Measurements from ENCODE around the gene BAIAP2L1.

BAIAP2L1 gene

GRCh38 chr7:98252425-98253054 is 148.3 kb downstream of the BAIAP2L1 start:
- TF ChIP-seq ZNF274 (IDR thresholded peaks at IDR 0.05; ENCODE audit: low read depth, low read length) = no peak
- H3K4me3 ChIP-seq (ENCODE audit: low read length) = peak overlapping the region; percentile 93

DNA sequence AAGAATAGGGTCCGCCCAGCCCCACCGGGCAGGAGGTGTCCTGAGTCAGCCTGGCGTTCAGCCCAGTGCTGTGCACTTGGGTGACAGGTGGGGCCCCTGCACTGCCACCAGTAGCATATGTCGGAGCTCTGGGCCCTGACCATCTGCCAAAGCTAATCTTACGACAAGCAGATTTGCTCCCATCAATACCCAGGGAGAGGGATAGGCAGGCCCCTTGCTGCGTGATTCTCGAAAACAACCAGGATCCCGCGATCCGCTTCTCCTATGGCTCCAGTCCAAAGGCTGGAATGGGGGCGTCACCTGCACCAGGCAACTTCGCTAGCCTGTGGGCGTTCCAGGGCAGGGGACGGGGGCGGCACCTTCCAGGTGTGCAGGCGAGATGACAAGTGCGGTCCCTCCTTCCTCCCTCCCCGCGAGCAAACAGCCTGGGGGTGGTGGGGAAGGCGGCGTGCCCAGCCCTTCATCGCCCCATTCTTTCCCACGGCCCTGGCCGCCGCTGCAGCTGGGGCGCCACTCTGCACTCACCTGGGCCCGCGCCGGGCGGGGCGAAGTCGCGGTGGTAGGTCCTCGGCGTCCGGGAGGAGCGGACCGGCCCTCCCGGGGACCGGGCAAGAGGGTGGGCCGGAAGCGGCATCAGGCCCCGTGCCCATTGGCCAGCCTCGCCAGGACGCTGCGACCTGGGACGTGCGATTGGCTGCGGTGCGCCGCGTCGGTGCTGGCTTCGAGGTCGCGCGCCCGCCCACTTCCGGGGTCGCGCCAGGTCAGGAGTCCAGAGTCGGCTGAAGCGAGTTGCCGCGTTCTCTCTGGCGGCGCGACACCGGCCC is 149.1 kb downstream of the BAIAP2L1 start, which contains the start of gene TECPR1:
TECPR1 (minus strand) TSS at position 632 of the 824 bp plus-strand sequence. CDS start 6,086 bp downstream, outside the sequence.
- TF ChIP-seq ZNF274 (IDR thresholded peaks at IDR 0.05; ENCODE audit: low read depth, low read length) = no peak
- H3K4me3 ChIP-seq (ENCODE audit: low read length) = peak within 1 kb of the TSS; percentile 93

DNA sequence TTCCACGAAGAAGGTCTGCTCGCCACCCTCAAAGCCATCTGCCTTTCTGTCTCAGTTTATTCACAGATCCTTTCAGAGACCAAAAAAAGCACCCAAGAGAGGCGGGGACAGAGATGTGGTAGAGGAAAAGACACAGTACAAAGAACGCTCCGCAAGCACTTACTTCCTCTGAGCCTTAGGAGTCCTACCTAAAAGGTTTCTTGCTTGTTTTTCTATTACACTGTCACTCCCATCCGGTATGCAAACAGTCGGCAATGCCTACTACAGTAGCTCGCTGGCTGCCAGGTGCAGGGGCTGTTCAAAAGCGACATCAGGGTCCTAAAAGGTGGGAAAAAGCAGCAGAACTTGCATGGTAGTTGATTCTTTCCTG is 149.7 kb downstream of the BAIAP2L1 start:
- TF ChIP-seq ZNF274 (IDR thresholded peaks at IDR 0.05; ENCODE audit: low read depth, low read length) = no peak
- peak overlapping the region; percentile 93 for H3K4me3 ChIP-seq (ENCODE audit: low read length)

- TF ChIP-seq ZNF274 (IDR thresholded peaks at IDR 0.05; ENCODE audit: low read depth, low read length) = no peak
- H3K4me3 ChIP-seq (ENCODE audit: low read length) = peak overlapping the region; percentile 93; the same call in 1 of the 2 replicates
These were observed 150.1 kb downstream of the BAIAP2L1 start for GRCh38 chr7:98250789-98251188.

DNA sequence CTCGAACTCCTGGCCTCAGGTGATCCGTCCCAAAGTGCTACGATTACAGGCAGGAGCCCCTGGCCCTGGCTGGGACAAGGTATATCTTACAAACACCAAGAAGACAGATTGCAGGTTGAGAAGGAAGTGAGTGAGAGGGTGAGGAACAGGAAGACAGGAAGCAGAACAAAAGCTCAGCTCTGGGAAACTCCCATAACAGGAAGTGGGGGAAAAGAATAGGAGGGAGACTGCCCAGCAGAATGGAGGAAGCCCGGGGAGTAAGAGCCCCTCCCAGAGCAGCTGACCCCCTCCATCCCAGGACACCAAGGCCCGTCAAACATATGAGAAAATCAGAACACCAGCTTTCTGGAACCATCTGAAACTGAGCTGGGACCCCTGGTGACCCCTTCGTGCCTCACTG is 151.8 kb downstream of the BAIAP2L1 start:
- no peak overlapping the region for H3K4me3 ChIP-seq (ENCODE audit: low read length)
- TF ChIP-seq ZNF274 (IDR thresholded peaks at IDR 0.05; ENCODE audit: low read depth, low read length) = no peak

DNA sequence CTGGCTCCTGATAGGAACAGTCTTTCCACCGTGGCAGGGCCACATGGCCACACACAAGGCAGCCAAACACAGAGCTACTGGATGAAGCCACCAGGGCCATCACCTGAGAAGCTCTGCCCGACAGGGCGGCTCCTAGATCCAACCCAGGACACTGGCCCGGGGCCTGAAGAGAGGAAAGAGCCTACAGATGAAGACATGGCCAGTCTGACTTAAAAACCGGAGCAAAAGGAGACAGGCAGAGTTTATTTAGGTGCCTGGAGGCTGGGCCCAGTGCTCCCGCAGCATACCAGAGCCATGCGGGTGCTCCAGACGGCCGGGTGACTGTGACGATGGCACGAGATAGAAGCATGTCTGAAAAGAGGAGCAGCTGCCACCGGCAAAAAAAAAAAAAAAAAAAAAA is 152.7 kb downstream of the BAIAP2L1 start:
- no peak overlapping the region for H3K4me3 ChIP-seq (ENCODE audit: low read length)
- no peak for TF ChIP-seq ZNF274 (IDR thresholded peaks at IDR 0.05; ENCODE audit: low read depth, low read length)

DNA sequence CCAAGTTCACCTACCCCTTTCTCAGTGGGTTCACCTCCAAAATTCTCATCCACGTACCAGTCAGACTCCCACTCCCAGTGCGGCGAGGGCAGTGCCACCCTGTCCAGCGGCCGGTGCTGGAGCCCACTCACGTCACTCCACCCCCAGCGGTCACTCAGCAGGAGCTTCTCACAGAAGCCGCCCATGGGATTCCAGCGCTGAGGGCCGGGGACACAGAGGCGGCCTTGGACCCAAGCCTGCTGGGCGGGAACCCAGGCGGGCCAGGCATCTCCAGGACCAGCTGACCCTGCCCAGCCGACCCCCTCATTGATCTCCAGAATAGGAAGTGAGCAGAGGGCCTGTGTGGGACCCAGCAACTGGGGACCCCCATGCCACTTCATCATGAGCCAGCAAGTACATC is 156.0 kb downstream of the BAIAP2L1 start:
- no peak overlapping the region for H3K4me3 ChIP-seq (ENCODE audit: low read length)
- TF ChIP-seq ZNF274 (IDR thresholded peaks at IDR 0.05; ENCODE audit: low read depth, low read length) = no peak

GRCh38 chr7:98242934-98243333 is 158.0 kb downstream of the BAIAP2L1 start:
- no peak overlapping the region for H3K4me3 ChIP-seq (ENCODE audit: low read length)
- no peak for TF ChIP-seq ZNF274 (IDR thresholded peaks at IDR 0.05; ENCODE audit: low read depth, low read length)

DNA sequence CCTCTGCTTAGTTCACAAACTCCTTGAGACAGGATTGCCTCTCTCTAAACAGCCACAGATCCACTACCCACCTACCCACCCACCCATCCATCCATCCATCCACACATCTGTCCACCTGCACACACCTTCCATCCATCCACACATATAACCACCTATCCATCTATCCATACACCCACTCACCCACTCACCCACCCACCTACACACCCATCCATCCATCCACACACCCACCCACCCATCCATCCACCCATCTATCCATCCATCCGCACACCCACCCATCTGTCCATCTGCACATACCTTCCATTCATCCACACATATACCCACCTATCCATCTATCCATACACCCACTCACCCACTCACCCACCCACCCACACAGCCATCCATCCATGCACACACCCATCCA is 158.5 kb downstream of the BAIAP2L1 start:
- H3K4me3 ChIP-seq (ENCODE audit: low read length) = no peak overlapping the region
- TF ChIP-seq ZNF274 (IDR thresholded peaks at IDR 0.05; ENCODE audit: low read depth, low read length) = no peak

- no peak for TF ChIP-seq ZNF274 (IDR thresholded peaks at IDR 0.05; ENCODE audit: low read depth, low read length)
- no peak overlapping the region for H3K4me3 ChIP-seq (ENCODE audit: low read length)
These were observed 159.1 kb downstream of the BAIAP2L1 start for GRCh38 chr7:98241674-98242241.

All from GM08714 (cell line).